Measurements from ENCODE around the gene MAOB.
"Not testable (repeated sequence)": the region's sequence is repeated elsewhere in the genome, so short reads cannot be mapped to it uniquely, and the experiment has no call there.

MAOB gene

DNA sequence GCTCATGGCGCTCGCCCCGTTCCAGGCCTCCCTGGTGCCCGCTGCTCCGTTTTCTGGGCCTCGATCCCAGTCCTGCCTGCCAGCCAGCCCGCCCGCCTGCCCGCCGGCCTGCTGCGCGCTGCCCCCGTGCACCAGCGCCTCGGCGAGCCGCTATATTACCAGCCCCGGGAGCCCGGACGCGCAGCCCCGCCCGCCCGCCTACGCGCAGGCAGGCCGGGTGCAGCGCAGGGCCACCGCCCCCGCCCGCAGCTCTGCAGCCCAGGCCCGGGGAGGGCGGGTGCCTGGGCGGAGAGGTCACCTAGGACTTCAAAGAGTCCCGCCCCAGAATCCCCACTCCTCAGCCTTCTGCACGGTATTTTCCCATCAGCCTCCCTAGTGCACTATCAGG, at the start of gene MAOB:
Gene MAOB (minus strand): TSS at position 157 of the 388 bp plus-strand sequence. CDS start 151 bp downstream, at position 6.
- DNase-seq (ENCODE audit: low read depth): no peak

GRCh38 chrX:43922032-43922431, 39.8 kb upstream of the MAOB start:
- DNase-seq (ENCODE audit: low read depth): not testable (repeated sequence)

DNA sequence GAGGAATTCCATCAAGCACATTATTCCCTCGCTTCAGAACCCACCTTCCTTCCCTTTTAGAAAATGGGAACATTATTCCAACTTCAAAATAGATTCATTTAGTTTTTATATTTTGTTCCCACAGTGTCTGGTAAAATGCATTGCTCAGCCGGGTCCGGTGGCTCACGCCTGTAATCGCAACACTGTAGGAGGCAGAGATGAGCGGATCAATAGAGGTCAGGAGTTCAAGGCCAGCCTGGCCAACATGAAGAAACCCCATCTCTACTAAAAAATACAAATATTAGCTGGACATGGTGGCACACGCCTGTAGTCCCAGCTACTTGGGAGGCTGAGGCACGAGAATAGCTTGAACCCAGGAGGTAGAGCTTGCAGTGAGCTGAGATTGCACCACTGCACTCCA, 28.5 kb upstream of the MAOB start:
- not testable (repeated sequence) for DNase-seq (ENCODE audit: low read depth)

GRCh38 chrX:43910012-43910411, 27.8 kb upstream of the MAOB start:
- peak; percentile 0 for DNase-seq (ENCODE audit: low read depth)

GRCh38 chrX:43909141-43909540, 26.9 kb upstream of the MAOB start:
- no peak for DNase-seq (ENCODE audit: low read depth)

DNA sequence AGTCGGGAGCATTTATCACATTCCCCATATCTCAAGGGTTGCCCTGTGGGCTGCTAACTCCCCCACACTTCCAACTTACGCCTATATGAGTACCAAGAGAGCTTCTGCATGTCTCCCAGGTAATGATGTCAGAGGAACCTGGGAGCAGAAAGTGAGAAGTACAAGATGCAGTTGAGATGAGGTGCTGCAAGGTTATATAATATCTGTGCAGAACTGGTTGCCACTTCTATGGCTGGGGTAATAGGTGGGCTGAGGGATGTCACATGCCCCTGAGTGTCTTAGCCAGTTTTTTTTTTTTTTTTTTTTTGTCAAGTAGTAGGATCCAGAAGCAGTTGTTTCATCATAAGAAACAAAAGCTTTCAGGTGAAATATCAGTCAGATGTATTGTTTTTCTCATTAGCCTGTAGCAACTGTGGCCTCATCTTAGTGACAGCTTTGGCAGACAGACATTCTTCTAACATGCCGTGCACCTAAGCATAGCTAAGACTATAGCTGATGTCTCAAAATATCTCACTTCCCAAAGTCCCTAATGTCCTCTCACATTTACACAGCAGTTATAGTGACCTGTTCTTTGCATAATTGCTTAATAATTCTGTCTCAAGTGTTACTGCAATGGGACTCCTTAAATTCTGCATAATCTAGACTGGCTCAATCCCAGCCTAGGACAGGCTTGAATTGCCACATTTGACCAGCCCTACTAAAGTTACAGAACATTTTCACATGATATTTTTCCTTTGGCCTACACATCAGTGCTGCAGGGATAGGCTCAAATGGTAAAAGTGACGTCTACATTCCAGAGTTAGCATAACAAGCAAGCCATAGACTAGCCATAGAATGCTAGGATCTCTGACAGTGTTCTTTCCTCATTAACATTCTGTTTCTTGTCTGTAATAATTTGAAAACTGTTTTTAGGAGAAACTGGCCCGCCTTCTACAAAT, 17.9 kb upstream of the MAOB start:
- no peak for DNase-seq (ENCODE audit: low read depth)

GRCh38 chrX:43898406-43899035, 16.3 kb upstream of the MAOB start:
- DNase-seq (ENCODE audit: low read depth): no peak

GRCh38 chrX:43897290-43897689, 15.0 kb upstream of the MAOB start:
- DNase-seq (ENCODE audit: low read depth): no peak

- no peak for DNase-seq (ENCODE audit: low read depth)
These were observed 10.2 kb upstream of the MAOB start for GRCh38 chrX:43892336-43892870.

GRCh38 chrX:43885617-43886016, 3.4 kb upstream of the MAOB start:
- DNase-seq (ENCODE audit: low read depth): no peak

- DNase-seq (ENCODE audit: low read depth): no peak
These were observed 598 bp downstream of the MAOB start for GRCh38 chrX:43881410-43882293.

GRCh38 chrX:43880425-43880824, 1.8 kb downstream of the MAOB start:
- peak; percentile 1 for DNase-seq (ENCODE audit: low read depth)

DNA sequence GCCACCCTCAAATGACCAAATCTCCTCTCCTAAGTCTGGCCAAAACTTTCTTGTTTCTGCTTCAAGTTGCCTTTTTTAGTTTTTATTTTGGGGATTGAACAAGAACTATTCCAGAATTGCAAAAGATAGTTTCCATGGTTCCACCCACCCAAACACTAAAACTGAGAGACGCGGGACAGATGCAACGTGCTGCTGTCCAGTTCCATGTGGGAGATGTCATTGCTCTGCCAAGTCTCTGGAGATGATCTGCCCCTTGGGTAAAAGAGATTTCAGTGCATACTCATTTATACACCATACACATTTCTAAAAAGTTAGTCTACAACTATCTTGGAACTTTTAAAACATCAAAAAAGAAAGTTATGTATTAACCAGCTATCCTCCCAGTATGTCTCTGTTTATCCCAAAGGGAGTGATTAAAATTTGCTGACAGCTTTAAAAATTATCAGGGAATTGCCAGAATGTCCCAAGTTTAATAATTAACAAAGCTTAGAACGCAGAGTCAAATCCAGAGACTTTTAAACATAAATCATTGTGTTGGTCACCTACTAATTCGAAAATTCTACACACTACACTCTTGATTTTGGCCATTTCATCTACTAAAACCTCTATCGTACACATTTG, 3.2 kb downstream of the MAOB start:
- DNase-seq (ENCODE audit: low read depth): no peak

- DNase-seq (ENCODE audit: low read depth): no peak
These were observed 5.6 kb downstream of the MAOB start for GRCh38 chrX:43876680-43877079.

GRCh38 chrX:43870758-43871419, 11.4 kb downstream of the MAOB start:
- no peak for DNase-seq (ENCODE audit: low read depth)

DNA sequence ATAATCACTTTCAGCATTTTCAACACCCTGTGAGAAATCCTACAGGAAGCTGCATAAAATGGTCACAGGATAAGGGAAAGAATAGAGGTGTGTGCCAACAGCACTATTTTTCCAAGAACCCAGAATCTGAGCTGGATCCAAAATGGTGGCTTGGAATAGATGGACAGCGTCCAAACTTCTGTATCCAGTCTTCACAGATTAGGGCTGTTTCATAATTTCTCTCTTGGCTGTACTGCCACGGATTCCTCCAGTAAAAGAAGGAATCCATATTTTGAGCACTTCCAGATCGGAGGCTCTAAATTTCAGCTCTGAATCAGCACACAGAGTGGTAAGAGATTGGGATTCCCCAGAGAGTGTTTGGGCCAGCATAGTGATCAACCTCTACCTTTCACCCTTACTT, 12.2 kb downstream of the MAOB start:
- no peak for DNase-seq (ENCODE audit: low read depth)

DNA sequence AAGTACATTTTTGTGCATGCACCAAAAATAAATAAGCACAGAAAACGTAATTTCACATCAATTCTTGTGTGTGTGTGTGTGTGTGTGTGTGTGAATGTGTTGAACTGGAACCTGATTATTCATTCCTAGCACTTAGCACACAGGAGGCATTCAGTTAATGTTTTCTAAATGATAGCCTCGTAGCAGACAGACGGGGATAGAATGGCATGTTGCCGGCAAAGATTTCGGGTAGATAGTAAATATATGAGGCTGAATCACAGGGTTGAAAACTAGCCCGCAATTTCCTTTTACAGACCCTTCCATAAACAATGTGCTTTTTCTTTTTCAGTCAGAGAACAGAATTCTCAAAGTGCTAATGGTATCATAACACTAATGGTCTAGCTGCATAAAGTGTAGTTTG, 13.5 kb downstream of the MAOB start:
- DNase-seq (ENCODE audit: low read depth): no peak

DNA sequence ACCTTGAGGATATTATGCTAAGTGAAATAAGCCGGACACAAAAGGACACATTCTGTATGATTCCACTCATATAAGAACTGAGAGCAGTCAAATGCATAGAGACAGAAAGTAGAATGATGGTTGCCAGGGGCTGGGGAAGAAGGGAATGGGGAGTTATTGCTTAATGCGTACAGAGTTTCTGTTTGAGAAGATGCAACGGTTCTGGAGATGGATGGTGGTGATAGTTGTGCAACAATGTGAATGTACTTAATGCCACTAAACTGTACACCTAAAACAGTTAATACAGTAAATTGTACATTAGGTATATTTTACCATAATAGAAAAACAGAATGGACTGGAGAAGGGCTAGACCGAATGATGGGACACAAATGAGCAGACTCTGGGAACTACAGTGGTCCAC, 15.8 kb downstream of the MAOB start:
- DNase-seq (ENCODE audit: low read depth): no peak

- DNase-seq (ENCODE audit: low read depth): no peak
These were observed 16.5 kb downstream of the MAOB start for GRCh38 chrX:43865791-43866190.

DNA sequence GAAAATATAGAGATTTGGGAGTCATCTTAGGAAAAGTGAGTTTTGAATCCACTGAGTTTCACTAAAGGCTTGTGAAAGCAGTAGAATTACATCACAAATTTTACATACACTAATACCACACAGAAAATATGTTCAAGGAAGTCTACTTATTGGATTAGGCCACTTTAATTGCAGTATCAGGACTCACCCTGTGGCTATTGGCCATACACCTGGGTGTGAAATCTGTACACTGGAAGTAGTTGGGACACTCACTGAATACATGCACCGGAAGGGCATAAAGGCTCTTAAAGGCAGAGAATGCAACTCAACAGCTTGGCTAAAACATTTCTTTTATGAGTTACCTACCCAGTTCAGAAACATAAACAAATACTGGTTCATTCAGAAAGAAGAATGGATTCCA, 19.8 kb downstream of the MAOB start:
- no peak for DNase-seq (ENCODE audit: low read depth)

GRCh38 chrX:43861750-43862149, 20.5 kb downstream of the MAOB start:
- DNase-seq (ENCODE audit: low read depth): no peak
